HG03354 (cell line): ENCODE data around the gene GRID1.

Experiments used
- ATAC-seq: cut with Tn5 transposase; IDR thresholded peaks from one replicate; pipeline ENCODE4 v1.9.1; 2021; ENCODE audit warnings: mild to moderate bottlenecking; ENCODE audit not compliant: unreplicated experiment, poor library complexity, severe bottlenecking

GRID1 gene

GRCh38 chr10:85658518-85658917 lies 708.1 kb downstream of the GRID1 start:
- no peak for ATAC-seq

DNA sequence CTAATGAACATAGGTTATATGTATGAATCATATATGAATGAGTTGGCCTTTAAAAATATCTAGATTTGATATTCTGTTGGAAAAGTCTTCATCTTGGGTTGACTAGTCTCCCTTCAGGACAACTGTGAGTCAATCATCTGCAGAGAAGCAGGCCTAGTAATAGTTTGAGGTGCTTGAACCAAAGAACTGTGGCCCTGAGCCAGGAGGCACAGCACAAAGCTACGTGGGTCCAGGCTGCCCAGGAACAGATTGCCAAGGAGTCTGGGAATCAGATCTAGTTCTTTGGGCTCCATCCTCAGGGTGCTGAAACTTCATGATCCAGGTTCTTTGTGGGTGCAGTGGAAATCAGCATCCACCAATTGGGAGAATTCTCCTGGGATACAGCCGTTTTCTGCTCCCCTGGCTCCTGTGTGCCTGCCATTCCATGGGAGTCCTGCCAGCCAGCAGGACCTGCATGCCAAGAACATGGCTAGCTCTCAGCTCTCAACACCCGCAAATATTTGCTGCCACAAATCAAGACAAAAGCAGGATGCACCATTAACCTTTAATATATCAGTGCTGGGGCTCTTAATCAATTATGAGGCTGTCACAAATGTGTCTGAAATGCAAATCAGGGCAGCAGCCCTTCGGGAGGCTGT lies 709.0 kb downstream of the GRID1 start:
- ATAC-seq: no peak

GRCh38 chr10:85655411-85655810 lies 711.2 kb downstream of the GRID1 start:
- no peak for ATAC-seq

GRCh38 chr10:85651497-85651882 lies 715.1 kb downstream of the GRID1 start:
- ATAC-seq: no peak

DNA sequence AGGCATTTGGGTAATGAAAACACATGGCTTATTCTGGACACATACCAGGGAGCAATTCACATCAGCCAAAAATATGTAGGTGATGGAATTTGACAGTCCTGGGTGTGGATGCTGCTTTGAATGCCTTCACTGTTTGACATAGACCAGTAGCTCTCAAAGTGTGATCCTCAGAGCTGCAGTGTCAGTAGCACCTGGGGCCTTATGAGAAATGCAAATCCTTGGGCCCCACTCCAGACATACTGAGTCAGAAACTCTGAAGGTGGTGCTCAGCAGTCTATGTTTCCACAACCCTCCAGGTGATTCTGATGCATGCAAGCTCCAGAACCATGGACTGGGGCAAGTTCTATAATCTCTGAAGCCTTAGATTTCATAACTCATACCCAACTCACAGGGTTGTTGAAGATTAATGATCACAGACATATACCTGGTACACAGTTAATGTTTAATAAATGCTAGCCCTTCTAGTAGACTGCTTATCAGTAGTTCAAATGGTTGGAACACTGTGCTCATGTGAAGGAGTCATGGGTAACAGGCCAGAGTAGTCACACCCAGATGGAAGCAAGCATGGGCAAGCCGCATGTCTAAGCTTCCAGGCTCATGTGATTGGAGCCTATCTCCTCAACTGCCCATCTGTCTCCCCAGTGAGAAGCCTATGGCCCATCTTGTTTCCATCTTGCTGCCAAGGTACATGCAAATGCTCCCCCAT lies 715.7 kb downstream of the GRID1 start:
- ATAC-seq: no peak

DNA sequence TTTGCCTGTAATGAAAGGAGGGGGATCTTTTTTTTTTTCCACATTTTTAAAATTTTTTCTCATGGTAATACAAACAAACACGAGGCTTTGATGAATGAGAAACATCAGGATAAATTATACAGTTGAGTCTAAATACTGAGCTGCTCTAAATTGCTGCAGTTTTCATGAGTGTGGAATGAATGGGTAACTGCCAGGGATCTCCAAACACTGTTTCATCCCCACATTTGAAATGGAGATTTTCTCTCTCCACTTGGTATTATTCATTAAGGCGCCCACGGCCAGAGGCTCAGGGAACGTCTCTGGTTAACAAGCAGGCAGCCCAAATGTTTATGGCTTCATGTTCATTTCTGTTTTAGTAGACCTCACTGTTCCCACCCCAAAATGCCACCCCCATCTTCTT lies 717.1 kb downstream of the GRID1 start:
- no peak for ATAC-seq

- ATAC-seq: no peak
Measured at GRCh38 chr10:85648279-85648754, 718.3 kb downstream of the GRID1 start.

GRCh38 chr10:85647741-85648140 lies 718.9 kb downstream of the GRID1 start:
- no peak for ATAC-seq

GRCh38 chr10:85645926-85646711 lies 720.5 kb downstream of the GRID1 start:
- ATAC-seq: no peak

DNA sequence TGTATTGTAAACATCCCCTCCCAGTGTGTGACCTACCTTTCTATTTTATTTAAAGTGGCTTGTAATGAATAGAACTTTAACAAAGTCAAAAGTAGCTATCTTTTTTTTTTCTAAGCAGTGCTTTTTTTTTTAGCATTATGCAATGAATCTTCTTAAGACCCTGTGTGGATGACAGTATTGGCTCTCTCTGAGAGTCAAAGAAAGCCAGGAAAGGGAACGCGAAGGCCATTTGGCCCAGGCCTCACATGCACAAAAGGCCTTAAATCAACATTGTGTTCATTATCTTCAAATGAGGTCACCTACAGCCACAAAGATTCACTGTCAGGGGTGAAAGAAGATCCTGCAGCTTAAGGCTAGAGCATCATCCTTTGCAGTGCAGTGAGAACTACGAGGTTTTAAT lies 721.5 kb downstream of the GRID1 start:
- ATAC-seq: no peak

GRCh38 chr10:85643845-85644525 lies 722.6 kb downstream of the GRID1 start:
- ATAC-seq: no peak

- no peak for ATAC-seq
Measured at GRCh38 chr10:85643171-85643844, 723.3 kb downstream of the GRID1 start.

GRCh38 chr10:85642421-85643170 lies 724.0 kb downstream of the GRID1 start:
- ATAC-seq: no peak

DNA sequence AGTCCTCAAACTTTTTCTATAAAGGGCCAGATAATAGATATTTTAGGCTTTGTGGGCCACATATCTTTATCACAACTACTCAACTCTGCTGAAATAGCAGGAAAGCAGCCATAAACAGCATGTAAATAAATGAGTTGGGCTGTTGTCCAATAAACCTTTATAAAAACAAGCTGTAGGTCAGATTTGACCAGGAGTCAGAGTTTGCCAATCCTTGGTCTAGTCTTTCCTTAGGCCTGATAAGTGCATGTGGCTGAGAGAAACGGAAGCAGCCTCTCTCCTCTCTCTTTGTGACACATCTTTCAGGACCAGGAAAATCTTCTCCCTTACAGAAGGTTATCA lies 724.5 kb downstream of the GRID1 start:
- no peak for ATAC-seq

GRCh38 chr10:85641479-85642009 lies 725.1 kb downstream of the GRID1 start:
- no peak for ATAC-seq

DNA sequence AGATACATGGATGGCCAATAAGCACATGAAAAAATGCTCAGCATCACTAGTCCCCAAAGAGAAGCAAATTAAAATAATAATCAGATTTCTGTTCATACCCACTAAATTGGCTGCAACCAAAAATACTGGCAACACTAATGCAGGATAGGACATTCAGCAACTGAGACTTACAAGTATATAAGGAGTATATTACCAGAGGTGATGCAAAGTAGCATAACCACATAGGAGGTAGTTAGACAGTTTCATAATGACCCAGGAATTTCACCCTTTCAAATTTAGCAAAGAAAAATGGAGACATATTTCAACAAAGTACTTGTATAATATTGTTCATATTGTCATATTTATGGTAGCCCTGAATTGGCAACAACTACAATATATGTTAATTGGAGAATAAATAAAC lies 727.8 kb downstream of the GRID1 start:
- no peak for ATAC-seq

DNA sequence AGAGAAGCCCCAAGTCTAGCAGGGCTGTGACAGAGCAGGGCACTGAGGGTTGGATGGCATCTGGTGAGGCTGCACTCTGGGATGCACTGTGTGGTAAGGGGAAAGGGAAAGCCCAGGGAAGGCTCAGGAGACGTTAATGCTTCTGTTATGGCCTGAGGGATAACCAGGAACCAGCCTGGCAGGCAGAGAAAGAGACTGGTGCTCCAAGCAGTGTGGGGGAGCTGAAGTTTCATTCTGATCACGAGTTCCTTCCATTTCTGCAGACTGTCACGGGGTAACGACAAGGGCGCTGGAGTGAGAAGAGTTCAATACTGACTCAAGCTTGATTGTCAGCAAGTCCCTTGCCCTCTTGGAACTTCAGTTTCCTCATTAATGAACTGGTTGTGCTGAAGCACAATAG lies 730.9 kb downstream of the GRID1 start:
- no peak for ATAC-seq

DNA sequence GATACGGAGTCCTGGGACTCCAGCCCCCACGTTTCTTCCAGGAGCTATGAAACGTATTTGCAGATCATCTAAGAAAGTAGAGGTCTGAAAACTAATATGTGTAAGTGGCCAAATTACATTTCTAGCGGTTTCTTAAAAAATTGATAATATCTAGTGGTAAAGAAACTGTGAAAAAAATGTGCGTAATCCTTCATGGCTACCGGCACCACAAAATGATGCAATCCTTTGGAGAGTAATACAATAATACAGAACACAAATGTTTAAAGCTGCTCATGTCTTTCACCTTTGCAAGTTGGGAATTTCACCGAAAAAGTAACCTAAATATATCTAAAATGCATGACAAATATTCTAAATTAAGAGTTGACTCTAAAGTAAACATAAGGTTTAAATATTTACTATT lies 742.1 kb downstream of the GRID1 start:
- no peak for ATAC-seq

DNA sequence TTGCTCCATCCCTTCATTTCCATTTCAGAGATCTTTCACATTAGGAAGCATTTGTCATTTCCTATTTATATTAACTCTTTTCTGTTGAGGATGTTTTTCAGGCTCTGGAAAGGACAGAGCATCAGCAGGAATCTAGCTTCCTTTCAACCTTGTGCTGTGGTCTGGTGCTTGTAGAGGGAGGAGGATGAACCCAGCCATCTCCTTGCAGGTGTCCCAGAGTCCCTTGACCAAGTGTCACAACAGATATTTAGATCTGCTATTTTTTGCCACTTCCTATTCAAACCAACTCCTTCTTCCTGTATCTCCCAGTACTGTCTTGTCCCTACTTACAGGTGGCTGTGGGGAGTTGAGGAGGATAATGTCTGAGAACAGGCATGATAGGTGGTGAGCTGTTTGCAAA lies 742.8 kb downstream of the GRID1 start:
- ATAC-seq: no peak
